Mucosa of gallbladder (tissue), 1 donor: ENCODE results near the gene OR10X1. TPM values are rescaled to one million over a fixed set of nuclear protein-coding genes. Genes with fewer than 3 reads are reported as not detected.

Experiments
- DNase-seq: peaks from one replicate; pipeline ENCODE4 v3.0.0-alpha.2; 2020; ENCODE audit warnings: low spot score
- total RNA-seq: library from RNA; stranded (reverse); gene quantifications from one replicate; pipeline ENCODE4 v1.2.1, GENCODE V29; 2021
- donor health status: DM: no; HTN: no; CAD: no.

The OR10X1 gene, protein sequence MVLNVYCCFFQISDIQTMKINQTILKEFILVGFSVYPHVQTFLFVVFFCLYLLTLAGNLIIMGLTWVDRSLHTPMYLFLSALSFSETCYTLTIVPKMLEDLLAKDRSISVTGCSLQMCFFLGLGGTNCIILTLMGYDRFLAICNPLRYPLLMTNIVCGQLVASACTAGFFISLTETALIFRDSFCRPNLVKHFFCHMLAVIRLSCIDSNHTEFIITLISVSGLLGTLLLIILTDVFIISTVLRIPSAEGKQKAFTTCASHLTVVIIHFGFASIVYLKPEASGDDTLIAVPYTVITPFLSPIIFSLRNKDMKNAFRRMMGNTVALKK
- total RNA-seq, result not detected

DNA sequence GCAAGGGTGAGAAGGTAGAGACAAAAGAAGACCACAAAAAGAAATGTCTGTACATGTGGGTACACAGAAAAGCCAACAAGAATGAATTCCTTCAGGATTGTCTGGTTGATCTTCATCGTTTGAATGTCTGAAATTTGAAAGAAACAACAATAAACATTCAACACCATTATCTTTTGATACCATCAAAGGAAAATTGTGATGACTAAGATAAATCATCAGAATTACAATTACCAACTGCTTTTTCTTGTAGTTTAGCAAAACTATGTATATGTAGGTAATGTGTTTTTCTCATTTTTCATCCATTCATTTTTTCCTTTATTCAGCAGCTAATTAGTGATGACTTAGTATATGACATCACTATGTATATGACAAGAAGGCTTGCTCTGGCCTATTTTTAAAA lies at the start of gene OR10X1:
Gene OR10X1, minus strand, starts transcription at position 167 of the 400 bp plus-strand sequence. Its CDS starts 0 bp downstream, at position 167.
- no peak for DNase-seq

DNA sequence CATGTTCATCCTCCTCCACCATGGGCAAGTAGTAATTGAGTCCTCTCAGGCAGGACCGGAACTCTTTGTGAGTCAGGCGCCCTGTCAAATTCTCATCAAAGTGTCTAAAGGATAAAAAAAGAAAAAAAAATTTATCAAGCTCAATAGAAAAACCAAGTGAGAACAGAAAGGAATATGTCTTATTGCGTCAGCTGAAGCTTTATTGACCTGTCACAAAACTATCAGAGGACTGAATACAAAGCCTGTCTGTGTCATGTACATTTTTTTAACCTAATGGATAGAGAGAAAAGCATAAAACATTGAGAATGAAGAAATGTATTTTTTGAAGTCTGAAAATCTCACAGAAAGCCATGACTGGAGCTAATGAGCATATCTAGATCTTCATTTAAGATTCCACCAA lies 34.1 kb upstream of the OR10X1 start:
- DNase-seq, result no peak

DNA sequence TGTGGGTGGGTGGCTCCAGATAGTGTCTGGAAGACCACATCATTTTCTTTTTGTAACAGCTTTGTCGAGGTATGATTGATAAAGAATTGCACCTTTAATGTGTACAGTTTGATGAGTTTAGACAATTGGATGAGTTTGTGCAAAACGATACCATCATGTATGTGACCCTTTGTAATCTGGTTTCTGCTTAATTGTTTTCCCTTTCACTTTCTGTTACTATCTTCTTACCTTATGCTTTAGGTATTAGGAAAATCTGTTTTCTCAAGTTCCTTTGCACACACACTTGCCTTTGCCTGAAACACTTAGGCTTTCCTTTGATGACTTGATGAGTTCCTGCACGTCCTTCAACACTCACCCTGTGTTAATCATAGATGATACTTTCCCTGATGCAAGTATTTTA lies 32.2 kb upstream of the OR10X1 start:
- no peak for DNase-seq

DNA sequence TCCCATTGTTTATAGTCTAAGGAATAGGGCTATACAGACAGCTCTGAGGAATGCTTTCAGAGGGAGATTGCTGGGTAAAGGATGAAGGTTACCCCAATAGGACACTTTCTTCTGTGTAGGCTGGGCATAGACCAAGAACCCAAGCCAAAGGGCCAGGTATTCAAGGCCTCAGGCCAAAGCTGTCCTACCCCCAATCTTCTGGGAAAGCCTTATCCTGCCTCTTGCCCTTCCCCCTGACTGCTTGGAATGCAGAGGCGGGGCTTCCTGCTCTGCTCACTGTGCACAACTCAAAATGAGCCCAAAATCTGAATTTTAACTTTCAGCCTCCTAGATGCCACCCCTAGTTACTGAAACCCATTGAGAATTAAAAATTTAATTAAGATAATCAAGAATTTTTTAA lies 27.6 kb upstream of the OR10X1 start:
- DNase-seq, result no peak

DNA sequence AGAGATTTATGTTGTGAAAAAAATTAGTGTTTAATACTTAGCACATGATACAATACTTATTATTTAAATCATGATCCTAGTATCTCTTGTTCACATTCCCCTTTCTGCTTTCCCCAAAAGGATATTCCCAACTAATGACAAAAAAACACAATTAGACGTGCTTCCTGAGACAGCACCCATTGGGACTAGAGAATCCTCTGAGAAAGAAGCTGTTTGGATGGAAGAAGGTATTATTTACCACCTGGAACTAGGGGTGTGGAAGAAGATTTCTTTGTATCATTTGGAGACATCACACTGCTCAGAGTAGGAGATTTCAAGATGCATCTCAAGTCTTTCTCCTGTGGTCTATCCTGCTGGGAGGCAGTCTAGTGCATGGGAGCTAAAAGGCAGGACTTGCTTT lies 25.3 kb upstream of the OR10X1 start, which contains the start of gene OR10Z1:
Gene OR10Z1, plus strand, starts transcription at position 301 of the 400 bp plus-strand sequence. CDS start 1,171 bp downstream, outside the sequence.
- no peak for DNase-seq

DNA sequence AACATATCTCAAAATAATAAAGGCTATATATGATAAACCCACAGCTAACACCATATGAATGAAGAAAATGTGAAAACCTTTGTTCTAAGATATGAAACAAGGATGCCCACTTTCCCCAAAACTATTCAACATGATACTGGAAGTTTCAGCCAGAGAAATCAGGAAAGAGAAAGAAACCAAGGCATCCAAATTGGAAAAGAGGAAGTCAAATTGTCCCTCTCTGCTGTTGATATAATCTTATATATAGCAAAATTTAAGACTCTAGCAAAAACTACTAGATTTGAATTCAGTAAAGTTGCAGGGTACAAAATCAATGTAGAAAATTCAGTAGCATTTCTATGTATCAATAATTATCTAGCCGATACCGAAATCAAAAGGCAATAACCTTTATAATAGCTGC lies 21.0 kb upstream of the OR10X1 start:
- no peak for DNase-seq

DNA sequence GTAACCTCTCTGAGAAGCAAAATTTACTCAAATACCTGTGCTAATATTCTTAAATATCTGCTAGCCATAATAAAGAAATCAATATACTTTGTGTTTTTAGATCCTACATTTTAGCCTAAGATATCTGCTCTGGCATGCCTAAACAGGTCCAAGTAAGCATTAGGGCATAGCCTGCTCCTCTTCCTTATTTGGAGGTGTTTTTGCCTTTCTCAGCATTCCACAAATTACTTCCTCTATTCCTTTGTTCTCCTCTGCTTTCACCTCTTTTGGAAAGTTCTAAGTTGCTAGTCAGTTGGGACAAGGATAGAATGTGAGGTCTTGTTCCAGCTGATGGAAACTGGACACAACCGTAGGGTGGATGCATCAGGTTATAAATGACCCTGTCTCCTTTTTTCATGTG lies 7.2 kb upstream of the OR10X1 start:
- DNase-seq, result no peak

DNA sequence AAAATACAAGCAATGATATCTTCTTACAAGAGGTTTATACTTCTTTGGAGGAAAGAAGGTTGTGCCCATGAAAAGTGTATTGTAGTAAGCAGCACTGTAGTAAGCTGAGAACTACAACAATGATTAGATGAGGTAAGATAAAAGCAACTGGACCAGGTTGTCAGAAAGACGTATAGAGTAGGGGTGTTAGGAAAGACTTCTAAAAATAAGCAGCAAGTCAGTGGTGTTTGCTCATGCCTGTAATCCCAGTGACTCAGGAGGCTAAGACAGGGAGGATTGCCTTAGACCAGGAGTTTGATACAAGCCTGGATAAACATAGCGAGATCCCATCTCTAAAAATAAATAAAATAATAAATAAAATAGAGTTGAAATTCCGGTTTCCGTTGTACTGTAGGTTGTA lies 4.3 kb upstream of the OR10X1 start:
- no peak for DNase-seq

DNA sequence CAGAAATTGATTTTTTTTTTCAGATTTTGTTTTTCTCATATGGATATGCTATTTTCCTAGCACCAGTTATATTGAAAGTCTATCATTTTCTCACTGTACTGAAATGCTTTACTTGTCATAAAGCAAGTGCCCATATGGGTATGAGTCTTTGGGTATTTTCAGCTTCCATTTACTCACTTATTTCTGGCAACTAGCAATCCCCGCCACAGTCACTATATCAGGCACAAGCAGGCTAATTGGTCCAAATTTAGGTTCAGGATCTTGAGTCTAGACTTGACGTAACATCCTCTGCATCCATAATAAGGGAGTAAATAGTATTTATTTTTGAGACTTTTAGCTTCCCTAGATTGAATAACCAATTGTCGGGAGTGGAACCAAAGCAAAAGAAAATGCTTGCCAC lies 2.1 kb downstream of the OR10X1 start:
- DNase-seq, result no peak

DNA sequence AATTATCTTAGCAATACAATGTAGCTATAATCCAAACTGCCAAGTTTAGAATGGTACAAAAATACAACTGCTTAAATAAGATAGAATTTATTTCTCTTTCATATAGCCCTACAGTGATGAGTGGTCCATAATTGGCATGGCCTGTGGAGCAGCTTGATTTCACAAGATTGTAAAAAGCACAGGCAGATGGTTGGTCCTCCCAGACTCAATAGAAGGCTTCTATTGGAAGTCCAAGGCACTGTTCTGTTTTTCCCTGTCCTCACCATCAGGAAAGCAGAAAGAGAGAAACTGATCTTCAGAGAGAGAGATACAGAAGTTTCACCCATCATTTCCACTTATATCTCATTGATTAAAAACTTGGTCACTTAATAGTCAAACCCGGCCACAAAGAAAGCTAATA lies 7.5 kb downstream of the OR10X1 start:
- no peak for DNase-seq

DNA sequence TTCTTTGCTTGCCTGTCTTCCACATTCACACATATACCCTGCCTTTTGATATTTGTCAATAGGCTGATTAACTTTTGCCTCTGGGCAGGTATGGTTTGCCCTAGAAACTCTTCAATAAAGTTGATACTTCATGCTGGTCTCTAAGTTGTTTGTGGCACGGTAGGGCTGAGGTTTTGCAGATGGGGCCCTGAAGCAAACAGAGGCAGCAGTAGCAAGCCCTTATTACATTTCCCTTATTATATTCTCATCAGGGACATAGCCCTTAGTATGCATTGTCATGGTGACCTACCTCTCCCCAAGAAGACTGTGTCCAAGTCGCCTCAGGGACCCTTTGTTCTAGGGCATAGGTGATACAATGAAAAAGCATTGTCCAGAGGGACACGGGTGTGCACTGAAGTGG lies 9.2 kb downstream of the OR10X1 start, which contains the start of gene OR6P1:
Gene OR6P1, minus strand, starts transcription at position 101 of the 400 bp plus-strand sequence. CDS start 6,976 bp downstream, outside the sequence.
- DNase-seq, result no peak

DNA sequence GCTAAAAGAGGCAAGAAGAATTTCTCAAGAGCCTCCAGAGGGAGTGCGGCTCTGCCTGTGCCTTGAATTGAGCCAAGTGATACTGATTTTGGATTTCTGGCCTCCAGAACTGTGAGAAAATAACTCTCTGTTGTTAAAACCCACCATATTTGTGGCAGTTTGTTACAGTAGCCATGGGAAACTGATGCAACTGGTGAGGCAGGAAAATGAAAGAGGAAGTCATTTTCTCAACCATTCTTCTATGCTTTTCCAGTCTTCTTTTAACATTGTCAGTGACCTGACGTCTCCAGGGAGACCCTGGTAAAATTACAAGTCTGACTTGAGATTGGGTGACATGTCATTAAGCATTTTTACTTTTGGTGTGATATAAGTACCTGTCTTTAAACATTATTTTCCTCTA lies 15.1 kb downstream of the OR10X1 start:
- no peak for DNase-seq

DNA sequence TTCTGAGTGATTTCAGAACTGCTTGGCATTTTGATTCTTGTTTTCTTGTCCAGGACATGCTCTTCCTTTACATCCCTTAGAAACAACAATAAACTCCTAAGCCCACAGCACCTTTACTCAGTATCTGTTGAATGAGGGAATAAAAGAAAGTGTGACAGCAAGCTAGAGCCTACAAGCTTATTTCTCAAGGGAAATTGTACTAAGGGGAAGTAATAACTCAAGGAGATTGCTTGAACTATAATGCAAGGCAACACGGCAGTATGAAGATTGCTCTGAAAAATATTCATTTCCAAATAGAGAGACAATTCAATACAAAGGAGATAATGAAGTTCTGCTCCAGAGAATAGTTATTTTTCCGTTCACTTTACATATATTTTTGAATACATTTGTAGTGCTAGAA lies 15.8 kb downstream of the OR10X1 start:
- DNase-seq, result no peak

DNA sequence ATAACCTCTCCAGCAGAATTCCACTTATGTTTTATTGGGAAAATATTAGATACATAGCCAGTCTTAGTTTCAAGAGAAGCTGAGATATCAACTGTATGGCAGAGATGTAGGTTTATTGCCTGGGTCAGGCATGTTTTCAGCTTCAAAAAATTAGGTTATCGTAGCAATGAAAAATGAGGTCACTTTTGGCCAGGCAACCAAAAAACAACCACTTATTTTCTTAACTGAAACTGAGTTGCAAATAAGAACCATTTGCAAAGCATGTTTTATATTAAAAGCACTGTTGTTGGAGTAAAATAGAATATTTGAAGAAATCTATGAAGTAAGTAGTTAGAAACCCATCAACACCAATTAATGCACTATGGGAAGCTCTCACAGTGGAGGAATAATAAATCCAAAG lies 20.0 kb downstream of the OR10X1 start:
- no peak for DNase-seq

DNA sequence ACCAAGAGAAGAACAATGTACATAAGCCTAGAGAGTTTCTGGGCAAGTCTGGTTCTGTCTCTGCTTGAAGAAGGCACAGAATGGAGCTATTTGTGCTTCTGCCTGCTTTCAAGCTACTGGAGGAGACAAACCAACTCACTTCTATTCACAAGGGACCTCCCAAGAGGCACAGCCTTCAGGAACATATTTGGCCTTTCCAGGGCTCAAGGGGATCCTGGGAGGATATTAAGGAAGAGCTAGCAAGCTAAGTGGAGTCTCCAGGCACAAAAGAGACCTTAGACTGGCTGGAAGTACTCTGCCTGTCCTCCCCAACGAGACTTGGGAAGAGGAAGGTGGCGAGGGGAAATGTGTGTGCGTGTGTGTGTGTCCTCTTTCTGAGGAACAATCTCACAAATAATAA lies 25.3 kb downstream of the OR10X1 start, which contains the start of gene OR6Y1:
Gene OR6Y1, minus strand, starts transcription at position 54 of the 400 bp plus-strand sequence. CDS start 6,300 bp downstream, outside the sequence.
- no peak for DNase-seq

DNA sequence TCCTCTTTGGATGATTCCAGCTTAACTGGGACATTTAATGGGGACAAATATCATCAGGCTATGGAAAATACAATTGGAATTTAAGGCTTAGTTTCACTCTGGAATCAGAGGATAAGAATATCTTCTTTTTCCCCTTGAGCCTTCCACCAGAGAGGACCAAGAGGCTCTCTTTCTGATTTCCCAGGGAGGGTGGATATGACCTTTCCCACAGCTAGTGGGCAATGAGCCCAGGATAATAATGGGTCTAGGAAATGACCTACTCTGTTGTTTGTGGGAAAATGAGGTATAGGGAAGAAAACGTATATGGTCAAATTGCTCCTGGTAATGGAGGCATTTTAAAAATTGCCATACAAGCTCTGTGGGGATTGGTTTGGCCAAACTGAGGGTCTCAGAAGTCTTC lies 27.4 kb downstream of the OR10X1 start:
- no peak for DNase-seq

DNA sequence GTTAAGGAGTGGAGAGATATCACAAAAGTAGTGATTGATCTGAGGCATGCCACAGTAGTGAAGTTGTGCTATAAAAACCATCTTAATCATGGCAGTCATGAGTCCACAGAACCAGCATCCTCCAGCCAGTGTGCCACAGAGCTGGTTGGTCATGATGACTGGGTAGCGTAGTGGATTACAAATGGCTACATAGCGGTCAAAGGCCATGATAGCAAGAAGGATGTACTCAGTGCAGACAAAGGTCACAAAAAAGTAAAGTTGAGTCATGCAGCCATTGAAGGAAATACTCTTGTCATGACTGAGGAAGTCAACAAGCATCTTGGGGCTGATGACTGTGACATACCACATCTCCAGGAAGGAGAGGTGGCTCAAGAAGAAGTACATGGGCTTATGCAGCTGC lies 32.2 kb downstream of the OR10X1 start:
- no peak for DNase-seq

DNA sequence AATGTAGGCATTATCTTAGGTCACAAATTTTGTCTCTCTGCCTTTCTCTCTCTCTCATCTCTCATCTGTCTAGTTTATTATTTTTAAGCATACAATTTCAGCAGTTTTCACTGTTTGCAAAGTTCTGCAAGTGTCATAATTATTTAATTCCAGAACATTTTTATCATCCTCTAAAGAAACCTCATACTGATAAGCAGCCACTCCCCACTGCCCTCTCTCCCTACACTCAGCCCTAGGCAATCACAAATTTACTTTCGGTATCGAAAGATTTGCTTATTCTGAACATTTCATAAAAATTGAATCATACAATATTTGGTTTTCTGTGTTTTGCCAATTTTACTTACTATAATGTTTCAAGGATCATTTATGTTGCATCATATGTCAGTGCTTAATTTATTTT lies 42.1 kb downstream of the OR10X1 start:
- DNase-seq, result no peak

DNA sequence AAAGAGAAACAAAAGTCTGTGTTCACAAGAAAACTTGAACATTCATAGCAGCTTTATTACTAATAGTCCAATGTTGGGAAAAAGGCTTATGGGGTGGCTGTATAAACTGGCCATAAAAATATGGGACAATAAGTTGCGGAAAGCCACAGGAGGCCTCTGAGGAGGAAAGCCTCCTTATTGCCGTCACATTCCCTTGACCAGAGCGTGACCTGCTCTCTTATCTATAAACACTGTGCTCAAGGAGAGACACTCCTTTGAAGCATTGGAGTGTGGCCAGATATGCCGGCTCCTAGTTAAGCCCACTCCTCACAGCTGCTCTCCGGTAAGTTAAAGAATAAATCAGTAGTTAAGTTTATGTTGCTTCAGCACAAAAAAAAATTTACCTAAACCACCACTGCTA lies 45.2 kb downstream of the OR10X1 start:
- DNase-seq, result no peak
